ENCODE data around the gene LETM1. TPM values are rescaled to one million over a fixed set of nuclear protein-coding genes. Genes with fewer than 3 reads are reported as not detected.

The LETM1 gene
- total RNA-seq, 2 donors from 2014 or later = 32.1 to 63.1 TPM

- H3K27me3 ChIP-seq (replicated peaks; ENCODE audit: insufficient read depth) = peaks cover 4% of the 10 kb centered on the region
- intact Hi-C loops (cut with DNase I) = no loop called here
- H3K4me3 ChIP-seq = no peak overlapping the region
- no peaks in the 10 kb centered on the region for H3K36me3 ChIP-seq
- no peak for DNase-seq (ENCODE audit: low spot score)
- no peak overlapping the region for H3K27ac ChIP-seq
- TF ChIP-seq POLR2AphosphoS5 (IDR thresholded peaks at IDR 0.05) (no peak), POLR2A (IDR thresholded peaks at IDR 0.05) (no peak), CTCF (IDR thresholded peaks at IDR 0.05) (no peak)
- no peaks in the 10 kb centered on the region for H3K9me3 ChIP-seq
- 81% methylated on average over 7 of the region's 11 CpGs for WGBS
- H3K4me1 ChIP-seq (replicated peaks) = peaks cover 2% of the 10 kb centered on the region
Measured at GRCh38 chr4:1770791-1771231, 85.1 kb downstream of the LETM1 start.

GRCh38 chr4:1770245-1770644 lies 85.7 kb downstream of the LETM1 start:
- 49% methylated on average over 33 of the region's 33 CpGs for WGBS
- Histone ChIP-seq H3K36me3 (no peaks in the 10 kb centered on the region), H3K27ac (no peak overlapping the region), H3K9me3 (no peaks in the 10 kb centered on the region), H3K4me1 (replicated peaks) (peaks cover 2% of the 10 kb centered on the region), H3K27me3 (replicated peaks; ENCODE audit: insufficient read depth) (peaks cover 4% of the 10 kb centered on the region), H3K4me3 (no peak overlapping the region)
- no peak for DNase-seq (ENCODE audit: low spot score)
- no peak for TF ChIP-seq POLR2A (IDR thresholded peaks at IDR 0.05)
- TF ChIP-seq CTCF (IDR thresholded peaks at IDR 0.05) = no peak
- no peak for TF ChIP-seq POLR2AphosphoS5 (IDR thresholded peaks at IDR 0.05)
- intact Hi-C loops (cut with DNase I) = no loop called here

- 93% methylated on average over 6 of the region's 6 CpGs for WGBS
- Histone ChIP-seq H3K4me1 (replicated peaks) (peaks cover 2% of the 10 kb centered on the region), H3K9me3 (no peaks in the 10 kb centered on the region)
Measured at GRCh38 chr4:1769692-1770091, 86.3 kb downstream of the LETM1 start.

GRCh38 chr4:1768367-1769034 lies 87.5 kb downstream of the LETM1 start:
- H3K4me3 ChIP-seq = no peak overlapping the region
- no peaks in the 10 kb centered on the region for H3K9me3 ChIP-seq
- peaks cover 4% of the 10 kb centered on the region for H3K27me3 ChIP-seq (replicated peaks; ENCODE audit: insufficient read depth)
- intact Hi-C loops (cut with DNase I) = no loop called here
- 49% methylated on average over 23 of the region's 23 CpGs for WGBS
- TF ChIP-seq POLR2A (IDR thresholded peaks at IDR 0.05) = no peak
- TF ChIP-seq CTCF (IDR thresholded peaks at IDR 0.05) = no peak
- no peak for TF ChIP-seq POLR2AphosphoS5 (IDR thresholded peaks at IDR 0.05)
- no peaks in the 10 kb centered on the region for H3K36me3 ChIP-seq
- H3K4me1 ChIP-seq (replicated peaks) = peaks cover 2% of the 10 kb centered on the region
- DNase-seq (ENCODE audit: low spot score) = peak; percentile 61
- H3K27ac ChIP-seq = peak overlapping the region in 1 of 2 donors; percentile 11

More at GRCh38 chr4:1769692-1770091, 86.3 kb downstream of the LETM1 start:
- no peaks in the 10 kb centered on the region for H3K36me3 ChIP-seq
- no peak for DNase-seq (ENCODE audit: low spot score)
- H3K27me3 ChIP-seq (replicated peaks; ENCODE audit: insufficient read depth) = peaks cover 4% of the 10 kb centered on the region
- no peak overlapping the region for H3K27ac ChIP-seq
- intact Hi-C loops (cut with DNase I) = no loop called here
- H3K4me3 ChIP-seq = no peak overlapping the region
- TF ChIP-seq CTCF (IDR thresholded peaks at IDR 0.05) = no peak
- no peak for TF ChIP-seq POLR2A (IDR thresholded peaks at IDR 0.05)
- TF ChIP-seq POLR2AphosphoS5 (IDR thresholded peaks at IDR 0.05) = no peak

DNA sequence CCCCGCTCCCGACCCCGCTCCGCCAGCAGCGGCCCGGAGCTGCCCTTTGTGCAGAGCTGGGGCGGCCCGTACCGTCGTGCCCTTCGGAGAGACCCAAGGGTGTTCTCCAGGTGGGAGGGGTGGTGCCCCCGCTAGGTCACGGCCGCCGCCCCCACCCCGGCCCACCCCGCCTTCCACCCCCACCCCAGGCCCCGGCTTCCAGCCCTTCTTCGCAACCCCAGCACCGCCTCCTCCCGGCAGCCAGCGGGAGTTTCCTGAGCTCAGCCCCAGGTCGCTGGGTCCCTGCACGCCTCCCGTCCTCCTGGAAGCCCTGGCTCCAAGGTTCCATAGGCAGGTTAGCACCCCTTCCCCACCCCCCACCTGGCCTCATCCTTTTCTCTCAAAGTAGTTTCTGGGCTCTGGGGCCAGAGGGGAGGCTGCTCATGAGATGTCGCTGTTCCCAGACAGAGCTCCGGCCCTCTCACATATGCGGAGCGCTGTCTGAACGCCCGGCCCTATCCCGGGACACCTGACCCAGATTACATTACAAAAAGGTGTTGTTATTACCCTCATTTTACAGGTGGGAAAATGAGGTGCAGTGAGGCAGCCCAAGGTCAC lies 88.1 kb downstream of the LETM1 start:
- H3K9me3 ChIP-seq = no peaks in the 10 kb centered on the region
- peak overlapping the region in 1 of 2 donors; percentile 11 for H3K27ac ChIP-seq
- intact Hi-C loops (cut with DNase I) = no loop called here
- TF ChIP-seq CTCF (IDR thresholded peaks at IDR 0.05) (peak in 1 of 4 experiments; percentile 15), POLR2AphosphoS5 (IDR thresholded peaks at IDR 0.05) (no peak)
- peaks cover 4% of the 10 kb centered on the region for H3K27me3 ChIP-seq (replicated peaks; ENCODE audit: insufficient read depth)
- 23% methylated on average over 26 of the region's 32 CpGs for WGBS
- no peak for DNase-seq (ENCODE audit: low spot score)
- no peaks in the 10 kb centered on the region for H3K36me3 ChIP-seq
- H3K4me1 ChIP-seq (replicated peaks) = peaks cover 2% of the 10 kb centered on the region
- peak overlapping the region; percentile 24 to 32 for H3K4me3 ChIP-seq

Measured in prostate gland (tissue), 2 donors.